Common myeloid progenitor, CD34-positive (primary cell): ENCODE measurements around the gene NPAS2.

Experiments
- CTCF ChIA-PET: fragments of 350-600 bp; sonication (Branson Sonifier 250); formaldehyde crosslinking; loops from one replicate; lab custom pipeline; 2021; ENCODE audit warnings: antibody characterized with exemption; lab: Charles Lee
- POLR2A ChIA-PET: fragments of 350-600 bp; sonication (Branson Sonifier 250); formaldehyde crosslinking; loops from one replicate; lab custom pipeline; 2021; ENCODE audit warnings: antibody characterized with exemption; lab: Charles Lee
- DNase-seq, 3 donors: peaks; one replicate each; pipeline versions ENCODE4 v3.0.0 to v3.0.0-alpha.2; 2013
- H3K27ac ChIP-seq, 2 experiments: 1 replicate in 1 of 2; 2 replicates in 1 of 2; pipeline ENCODE4 v1.7.0; 2013; ENCODE audit warnings: inconsistent platforms in 2 of 2, low read length in 2 of 2, mild to moderate bottlenecking in 2 of 2, low read depth in 1 of 2, moderate library complexity in 1 of 2; ENCODE audit not compliant: severe bottlenecking in 2 of 2, insufficient read depth in 1 of 2, poor library complexity in 1 of 2
- H3K27me3 ChIP-seq, 5 experiments: replicated peaks in 2 of 5; 1 replicate in 3 of 5; 2 replicates in 2 of 5; pipeline versions ENCODE4 v1.6.1 to v1.7.0; 2013; ENCODE audit warnings: low read length in 4 of 5, mild to moderate bottlenecking in 2 of 5, moderate library complexity in 2 of 5, inconsistent platforms in 1 of 5; ENCODE audit not compliant: insufficient read depth in 5 of 5, control insufficient read depth in 4 of 5
- H3K36me3 ChIP-seq, 4 experiments: 1 replicate in 2 of 4; 2 replicates in 2 of 4; pipeline versions ENCODE4 v1.6.1 to v1.7.0; 2013; ENCODE audit warnings: low read length in 3 of 4, control low read depth in 1 of 4, mild to moderate bottlenecking in 1 of 4; ENCODE audit not compliant: control insufficient read depth in 4 of 4, insufficient read depth in 4 of 4
- H3K4me1 ChIP-seq, 4 experiments: 1 replicate in 3 of 4; 2 replicates in 1 of 4; pipeline versions ENCODE4 v1.6.1 to v1.7.1; 2013; ENCODE audit warnings: low read length in 3 of 4, mild to moderate bottlenecking in 3 of 4, control low read depth in 1 of 4, inconsistent platforms in 1 of 4, moderate library complexity in 1 of 4; ENCODE audit not compliant: control insufficient read depth in 4 of 4, insufficient read depth in 4 of 4; ENCODE audit errors: control extremely low read depth in 1 of 4
- H3K4me3 ChIP-seq, 7 experiments: 1 replicate in 4 of 7; 2 replicates in 3 of 7; pipeline versions ENCODE4 v1.5.1 to v1.7.0; 2013; ENCODE audit warnings: mild to moderate bottlenecking in 7 of 7, low read length in 6 of 7, moderate library complexity in 6 of 7, inconsistent platforms in 2 of 7, low read depth in 2 of 7, control low read depth in 1 of 7; ENCODE audit not compliant: insufficient read depth in 4 of 7, control insufficient read depth in 1 of 7; ENCODE audit errors: extremely low read depth in 1 of 7
- H3K9me3 ChIP-seq, 5 experiments: 1 replicate in 4 of 5; 2 replicates in 1 of 5; pipeline versions ENCODE4 v1.6.1 to v1.7.1; 2013; ENCODE audit warnings: low read length in 4 of 5, mild to moderate bottlenecking in 2 of 5, inconsistent platforms in 1 of 5, low read depth in 1 of 5, moderate library complexity in 1 of 5; ENCODE audit not compliant: control insufficient read depth in 4 of 5, insufficient read depth in 2 of 5; ENCODE audit errors: control extremely low read depth in 1 of 5
- WGBS: methylation state at CpG from one replicate; pipeline ENCODE4 v1.1.5; 2013; ENCODE audit not compliant: insufficient coverage; 5-methylcytosine and 5-hydroxymethylcytosine counted together

Gene NPAS2

DNA sequence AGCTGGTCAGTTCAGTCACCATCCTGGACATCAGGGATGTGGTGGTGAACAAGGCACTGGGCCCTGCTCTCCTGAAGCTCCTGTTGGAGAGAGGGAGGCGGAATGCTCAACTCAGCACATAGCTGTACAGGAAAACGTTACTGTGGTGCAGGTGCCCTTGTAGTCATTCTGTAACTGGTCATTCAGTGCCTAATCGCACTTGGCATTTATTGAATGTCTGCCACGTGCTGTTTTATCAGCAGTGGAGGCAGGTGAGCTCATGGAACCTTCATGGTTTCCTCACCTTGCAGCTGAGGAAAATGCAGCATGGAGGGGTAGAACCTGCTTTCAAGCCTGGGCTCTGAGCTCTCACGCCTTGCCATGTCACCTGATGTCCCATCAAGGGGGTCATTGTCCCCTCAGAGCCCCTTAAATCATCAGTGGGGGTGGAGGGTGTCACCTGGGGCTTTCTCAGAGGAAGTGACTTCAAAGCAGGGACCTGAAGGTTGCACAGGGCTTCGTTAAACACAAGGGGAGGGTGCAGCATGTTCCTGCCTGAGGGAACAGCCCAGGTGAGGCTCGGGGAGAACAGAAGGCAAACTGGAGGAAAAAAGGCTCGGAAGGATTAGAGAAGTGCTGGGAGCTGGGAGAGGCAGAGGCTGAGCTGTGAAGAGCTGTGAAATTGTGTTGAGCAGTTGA is 126.1 kb downstream of the NPAS2 start:
- H3K36me3 ChIP-seq, result no peaks in the 10 kb centered on the region
- ChIA-PET CTCF (interaction anchor here (1.0 kb wide), 1 partner anchor 13 kb away, joined by 3 read pairs; no protein-coding TSS in a partner anchor), POLR2A (no interaction called here)
- no peak overlapping the region for H3K27ac ChIP-seq
- H3K27me3 ChIP-seq, result peaks cover 0 to 13% (median 9%) of the 10 kb centered on the region in 5 experiments
- no peaks in the 10 kb centered on the region for H3K4me1 ChIP-seq
- WGBS, result 89% methylated on average over 8 of the region's 8 CpGs
- H3K9me3 ChIP-seq, result no peaks in the 10 kb centered on the region
- H3K4me3 ChIP-seq, result no peak overlapping the region
- DNase-seq, result no peak

DNA sequence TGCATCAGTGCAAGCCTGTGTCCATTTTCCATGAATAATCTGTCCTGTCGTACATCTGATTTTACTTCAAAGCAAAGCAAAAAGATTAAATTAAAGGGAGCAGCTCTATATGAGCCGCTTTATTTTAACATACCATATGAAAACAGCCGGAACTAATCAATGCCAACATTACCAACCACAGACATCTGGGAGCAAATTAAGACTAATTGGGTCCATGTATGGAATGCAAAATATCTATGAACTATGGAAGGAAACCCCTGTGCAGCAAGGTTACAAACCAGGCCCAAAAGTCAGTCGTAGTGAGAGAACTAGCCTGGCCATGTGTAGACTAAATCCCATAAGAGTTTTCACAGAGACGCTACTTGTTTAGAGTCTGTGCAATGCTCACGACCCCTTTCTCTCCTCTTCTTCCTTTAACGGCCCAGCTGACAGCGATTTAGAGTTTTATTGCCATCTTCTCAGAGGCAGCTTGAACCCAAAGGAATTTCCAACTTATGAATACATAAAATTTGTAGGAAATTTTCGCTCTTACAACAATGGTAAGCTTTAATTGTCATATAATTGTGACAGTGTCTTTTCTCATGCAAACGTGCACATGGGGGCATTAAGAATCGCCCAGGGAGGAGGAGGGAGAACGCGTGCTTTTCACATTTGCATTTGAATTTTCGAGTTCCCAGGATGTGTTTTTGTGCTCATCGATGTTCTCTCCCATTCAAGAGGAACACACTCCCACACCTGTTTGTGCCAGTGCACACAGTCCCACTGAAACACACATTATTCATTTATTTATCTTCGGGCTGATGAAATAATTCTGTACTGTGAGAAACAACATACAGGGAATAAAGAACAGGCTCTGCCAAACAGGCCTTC is 129.2 kb downstream of the NPAS2 start:
- POLR2A ChIA-PET, result no interaction called here
- Histone ChIP-seq H3K4me1 (no peaks in the 10 kb centered on the region), H3K27me3 (peaks cover 0 to 13% (median 4%) of the 10 kb centered on the region in 5 experiments), H3K4me3 (no peak overlapping the region), H3K9me3 (no peaks in the 10 kb centered on the region), H3K36me3 (no peaks in the 10 kb centered on the region), H3K27ac (no peak overlapping the region)
- 82% methylated on average over 9 of the region's 16 CpGs for WGBS
- CTCF ChIA-PET, result no interaction called here
- DNase-seq, result no peak

DNA sequence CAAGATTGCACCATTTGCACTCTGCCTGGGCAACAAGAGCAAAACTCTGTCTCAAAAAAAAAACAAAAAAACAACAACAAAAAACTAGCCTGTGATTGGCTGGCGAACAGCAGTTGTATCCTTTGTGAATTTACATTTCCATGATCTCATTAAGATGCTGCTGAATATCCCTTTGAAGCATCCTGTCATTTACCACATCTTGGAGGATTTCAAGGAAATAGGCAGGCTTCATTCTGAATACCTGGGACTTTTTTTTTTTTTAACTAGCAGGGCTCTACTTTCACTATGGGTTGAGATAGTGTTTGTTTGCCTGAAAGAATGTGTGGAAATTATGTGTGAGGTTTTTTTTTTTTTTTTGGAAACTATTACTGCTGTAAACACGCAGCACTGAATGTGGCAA is 132.6 kb downstream of the NPAS2 start:
- H3K36me3 ChIP-seq, result no peaks in the 10 kb centered on the region

DNA sequence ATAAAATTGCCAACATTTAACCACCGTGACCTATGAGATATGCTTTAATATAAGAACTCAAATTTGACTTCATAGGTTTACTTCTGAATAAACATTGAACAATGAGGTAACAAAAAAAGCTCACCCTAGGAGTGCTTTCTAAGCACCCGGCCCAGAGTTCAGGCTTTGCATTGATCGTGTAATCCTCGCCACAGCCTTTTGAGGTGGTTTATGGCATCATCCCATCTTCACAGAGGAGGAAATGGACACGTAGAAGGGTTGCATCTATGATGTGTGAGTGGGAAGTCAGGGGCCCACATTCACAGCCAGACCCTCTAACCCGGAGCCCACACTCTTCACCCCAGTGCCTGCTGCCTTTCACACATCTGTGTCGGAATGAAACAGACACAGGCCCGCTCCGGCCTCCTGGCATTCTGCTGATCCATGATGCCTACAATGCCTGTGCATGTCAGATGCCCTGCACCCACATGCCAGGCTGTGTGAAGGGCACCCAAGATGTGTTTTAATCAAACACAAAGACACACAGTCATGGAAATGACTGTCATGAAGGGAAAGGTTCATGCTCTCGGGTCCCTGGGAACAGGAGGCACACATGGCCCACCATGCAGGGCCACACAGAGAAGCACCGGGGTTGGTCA is 133.6 kb downstream of the NPAS2 start:
- Histone ChIP-seq H3K4me3 (no peak overlapping the region), H3K4me1 (no peaks in the 10 kb centered on the region), H3K9me3 (no peaks in the 10 kb centered on the region), H3K36me3 (no peaks in the 10 kb centered on the region), H3K27me3 (peaks cover 0 to 3% (median 0%) of the 10 kb centered on the region in 5 experiments), H3K27ac (no peak overlapping the region)
- no peak for DNase-seq
- ChIA-PET POLR2A (no interaction called here), CTCF (interaction anchor here (0.6 kb wide), 1 partner anchor 1853 kb away, joined by 3 read pairs; no protein-coding TSS in a partner anchor)
- WGBS, result 100% methylated on average over 9 of the region's 11 CpGs

More for the DNA sequence above, 132.6 kb downstream of the NPAS2 start:
- DNase-seq, result no peak
- Histone ChIP-seq H3K9me3 (no peaks in the 10 kb centered on the region), H3K27me3 (peaks cover 0 to 4% (median 3%) of the 10 kb centered on the region in 5 experiments), H3K4me3 (no peak overlapping the region), H3K4me1 (no peaks in the 10 kb centered on the region), H3K27ac (no peak overlapping the region)
- 96% methylated on average over 2 of the region's 2 CpGs for WGBS
- CTCF ChIA-PET, result no interaction called here
- POLR2A ChIA-PET, result no interaction called here

DNA sequence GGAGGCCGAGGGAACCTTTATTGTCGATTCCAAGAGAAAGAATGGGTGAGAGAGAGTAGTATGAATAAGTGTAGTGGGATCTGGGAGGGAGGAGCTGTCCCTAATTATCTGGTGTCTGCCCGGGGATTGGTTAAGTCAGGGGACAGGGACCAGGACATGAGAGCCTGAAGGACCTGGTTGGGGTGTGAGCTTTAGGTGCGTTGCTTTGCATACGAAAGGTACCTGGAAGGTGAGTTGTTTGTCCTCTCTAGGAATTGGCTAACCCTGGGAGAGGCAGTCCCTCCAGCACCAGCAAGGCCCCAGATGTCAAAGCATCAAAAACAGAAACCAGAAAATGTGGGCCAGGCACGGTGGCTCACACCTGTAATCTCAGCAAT is 134.1 kb downstream of the NPAS2 start:
- no peaks in the 10 kb centered on the region for H3K4me1 ChIP-seq
- H3K27me3 ChIP-seq, result peaks cover 0 to 2% (median 0%) of the 10 kb centered on the region in 5 experiments
- WGBS, result 86% methylated on average over 4 of the region's 6 CpGs
- no peak for DNase-seq
- H3K4me3 ChIP-seq, result no peak overlapping the region
- CTCF ChIA-PET, result no interaction called here
- H3K27ac ChIP-seq, result no peak overlapping the region
- POLR2A ChIA-PET, result no interaction called here
- no peaks in the 10 kb centered on the region for H3K9me3 ChIP-seq
- H3K36me3 ChIP-seq, result no peaks in the 10 kb centered on the region

DNA sequence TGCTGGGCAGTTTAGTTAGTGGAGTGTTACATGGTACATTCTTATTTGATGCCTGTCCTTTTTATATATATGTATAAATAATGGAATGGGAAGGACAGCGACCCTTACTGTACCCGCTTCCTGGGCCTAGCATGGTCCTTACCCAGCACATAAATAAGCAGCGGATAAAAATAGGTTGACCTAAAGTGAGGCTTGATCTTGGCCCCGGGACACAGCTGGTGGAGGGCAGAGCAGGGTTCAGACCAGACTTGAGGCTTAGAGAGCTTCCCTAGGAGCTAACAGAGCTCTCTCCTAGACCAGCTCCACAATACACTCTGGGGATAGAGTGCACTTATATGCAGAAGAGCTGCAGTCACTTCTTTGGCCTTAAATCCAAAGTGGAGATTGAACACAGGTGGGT is 135.3 kb downstream of the NPAS2 start:
- H3K9me3 ChIP-seq, result no peaks in the 10 kb centered on the region
- ChIA-PET CTCF (no interaction called here), POLR2A (no interaction called here)
- no peaks in the 10 kb centered on the region for H3K4me1 ChIP-seq
- WGBS, result 89% methylated on average over 3 of the region's 4 CpGs
- H3K36me3 ChIP-seq, result no peaks in the 10 kb centered on the region
- H3K4me3 ChIP-seq, result no peak overlapping the region
- H3K27ac ChIP-seq, result no peak overlapping the region
- peaks cover 0 to 3% (median 0%) of the 10 kb centered on the region in 5 experiments for H3K27me3 ChIP-seq
- no peak for DNase-seq
